Keratinocyte (primary cell): ENCODE measurements around the gene C11orf87. TPM values are rescaled to one million over a fixed set of nuclear protein-coding genes. Genes with fewer than 3 reads are reported as not detected.

ENCODE experiments used
- DNase-seq: peaks from one replicate; pipeline ENCODE4 v3.0.0-alpha.2; 2011; ENCODE audit warnings: low read depth, missing footprints, low spot score
- FAIRE-seq: peaks from 2 replicates; lab custom pipeline; 2011; peaks lifted over from hg19 to GRCh38; lab: Jason Lieb, UNC
- H2AFZ ChIP-seq: 2 replicates; pipeline ENCODE4 v1.6.0; 2012; ENCODE audit warnings: low read length, control low read depth, inconsistent platforms; ENCODE audit not compliant: control insufficient read depth
- H3K27ac ChIP-seq: 2 replicates; pipeline ENCODE4 v1.5.1; 2011; ENCODE audit warnings: low read length; ENCODE audit not compliant: control insufficient read depth, insufficient read depth
- H3K27me3 ChIP-seq: 3 replicates; pipeline ENCODE4 v1.6.0; 2011; ENCODE audit warnings: low read length; ENCODE audit not compliant: control insufficient read depth, insufficient read depth; ENCODE audit errors: extremely low read depth
- H3K36me3 ChIP-seq, 2 experiments: 2 replicates in 1 of 2; 3 replicates in 1 of 2; pipeline ENCODE4 v1.5.1; 2011; ENCODE audit warnings: low read length in 2 of 2, mild to moderate bottlenecking in 1 of 2; ENCODE audit not compliant: control insufficient read depth in 2 of 2, insufficient read depth in 2 of 2; ENCODE audit errors: extremely low read depth in 1 of 2
- H3K4me1 ChIP-seq: 3 replicates; pipeline ENCODE4 v1.5.1; 2011; ENCODE audit warnings: low read length; ENCODE audit not compliant: control insufficient read depth, insufficient read depth; ENCODE audit errors: extremely low read depth
- H3K4me2 ChIP-seq: 3 replicates; pipeline ENCODE4 v1.6.0; 2011; ENCODE audit warnings: low read depth, low read length; ENCODE audit not compliant: control insufficient read depth, insufficient read depth; ENCODE audit errors: extremely low read depth
- H3K4me3 ChIP-seq, 3 experiments: fragments of 200-600 bp in 1 of 3; sonication (generic) in 1 of 3; 2 replicates in 2 of 3; 3 replicates in 1 of 3; pipeline ENCODE4 v1.5.1; 2011 to 2016; ENCODE audit warnings: low read length in 3 of 3, mild to moderate bottlenecking in 3 of 3, control low read depth in 2 of 3, inconsistent platforms in 1 of 3, low read depth in 1 of 3, mixed read lengths in 1 of 3, mixed run types in 1 of 3, moderate library complexity in 1 of 3; ENCODE audit not compliant: control insufficient read depth in 2 of 3, insufficient read depth in 2 of 3; ENCODE audit errors: extremely low read depth in 1 of 3
- H3K79me2 ChIP-seq: 2 replicates; pipeline ENCODE4 v1.6.0; 2012; ENCODE audit warnings: low read length; ENCODE audit not compliant: control insufficient read depth, insufficient read depth
- H3K9ac ChIP-seq: 3 replicates; pipeline ENCODE4 v1.6.0; 2011; ENCODE audit warnings: low read length; ENCODE audit not compliant: control insufficient read depth, insufficient read depth; ENCODE audit errors: extremely low read depth
- H3K9me1 ChIP-seq: 3 replicates; pipeline ENCODE4 v1.6.0; 2011; ENCODE audit warnings: low read length; ENCODE audit not compliant: control insufficient read depth, insufficient read depth; ENCODE audit errors: extremely low read depth
- H3K9me3 ChIP-seq: 2 replicates; pipeline ENCODE4 v1.5.1; 2012; ENCODE audit warnings: low read depth, low read length; ENCODE audit not compliant: control insufficient read depth
- H4K20me1 ChIP-seq: 3 replicates; pipeline ENCODE4 v1.6.0; 2011; ENCODE audit warnings: low read length; ENCODE audit not compliant: control insufficient read depth, insufficient read depth; ENCODE audit errors: extremely low read depth
- CTCF ChIP-seq, 3 experiments: IDR thresholded peaks in 1 of 3; conservative IDR thresholded peaks in 1 of 3; optimal IDR thresholded peaks in 1 of 3; 2 replicates in 2 of 3; 3 replicates in 1 of 3; pipeline versions ENCODE3 to v1.5.1; 2011; ENCODE audit warnings: low read length in 3 of 3, mild to moderate bottlenecking in 3 of 3, moderate library complexity in 2 of 3, control low read depth in 1 of 3, inconsistent platforms in 1 of 3; ENCODE audit not compliant: insufficient read depth in 2 of 3; ENCODE audit errors: extremely low read depth in 1 of 3
- EZH2 ChIP-seq: IDR thresholded peaks from one replicate; pipeline ENCODE4 v1.6.1; 2012; ENCODE audit warnings: inconsistent platforms, mild to moderate bottlenecking, low read length, moderate library complexity
- dilution Hi-C: fragments of 300-500 bp; cut with MboI; formaldehyde crosslinking; loops from one replicate; pipeline ENCODE4 v1.7.0; 2020; ENCODE audit warnings: low sequenced_read_pairs; ENCODE audit not compliant: extremely low pct_ligation_motif_present
- polyA plus RNA-seq, 5 experiments: library from polyadenylated mRNA; depleted of rRNA in 3 of 5; stranded (reverse) in 3 of 5; stranded (forward) in 1 of 5; unstranded in 1 of 5; fragments of >200 nt; gene quantifications; 1 replicate in 1 of 5; 2 replicates in 3 of 5; 3 replicates in 1 of 5; pipeline versions ENCODE4 v1.2.1 to v1.2.3, GENCODE V29; 2011 to 2012; ENCODE audit warnings: missing spikeins in 2 of 5, low read depth in 1 of 5, low replicate concordance in 1 of 5

C11orf87 gene
- polyA plus RNA-seq, 1 donor (not counting 4 experiments of a cell fraction or from before 2014, with no cell fraction given): 0.24 TPM

DNA sequence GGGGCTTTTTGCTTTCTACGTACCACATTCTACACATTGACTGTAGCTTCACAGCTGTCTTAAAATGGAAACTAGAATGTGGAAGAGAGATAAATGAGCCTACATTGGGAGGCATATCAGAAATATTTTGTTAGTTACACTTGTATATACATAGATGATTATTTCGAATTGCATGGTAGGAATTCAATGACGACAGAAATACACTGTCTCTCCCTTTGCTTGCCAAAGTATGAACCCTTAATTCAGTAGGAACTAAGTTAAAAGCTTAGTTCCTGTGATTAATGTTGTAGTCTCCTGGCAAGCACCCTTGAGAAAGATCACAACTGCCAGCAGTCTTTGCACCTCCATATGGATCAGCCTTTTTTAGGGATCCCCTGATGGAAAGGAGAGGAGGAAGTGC lies 10.1 kb downstream of the C11orf87 start:
- TF ChIP-seq EZH2 (no peak), CTCF (optimal IDR thresholded peaks at IDR 0.05 in 1 of 3, IDR thresholded peaks at IDR 0.05 in 1 of 3, conservative IDR thresholded peaks at IDR 0.05 in 1 of 3; ENCODE audit: extremely low read depth in 1 of 3, insufficient read depth in 2 of 3, low read length in 3 of 3) (no peak)
- H3K9me1 ChIP-seq: no peaks in the 10 kb centered on the region
- FAIRE-seq (no peak), DNase-seq (no peak)
- dilution Hi-C loops: no loop called here
- no peaks in the 10 kb centered on the region for H3K4me1 ChIP-seq
- no peaks in the 10 kb centered on the region for H4K20me1 ChIP-seq
- no peaks in the 10 kb centered on the region for H3K36me3 ChIP-seq
- H3K4me2 ChIP-seq: no peak overlapping the region
- H3K27ac ChIP-seq: no peak overlapping the region
- no peak overlapping the region for H3K9ac ChIP-seq
- H3K4me3 ChIP-seq: no peak overlapping the region
- no peaks in the 10 kb centered on the region for H3K27me3 ChIP-seq
- H3K79me2 ChIP-seq: no peaks in the 10 kb centered on the region
- H2AFZ ChIP-seq: no peak overlapping the region
- no peaks in the 10 kb centered on the region for H3K9me3 ChIP-seq

DNA sequence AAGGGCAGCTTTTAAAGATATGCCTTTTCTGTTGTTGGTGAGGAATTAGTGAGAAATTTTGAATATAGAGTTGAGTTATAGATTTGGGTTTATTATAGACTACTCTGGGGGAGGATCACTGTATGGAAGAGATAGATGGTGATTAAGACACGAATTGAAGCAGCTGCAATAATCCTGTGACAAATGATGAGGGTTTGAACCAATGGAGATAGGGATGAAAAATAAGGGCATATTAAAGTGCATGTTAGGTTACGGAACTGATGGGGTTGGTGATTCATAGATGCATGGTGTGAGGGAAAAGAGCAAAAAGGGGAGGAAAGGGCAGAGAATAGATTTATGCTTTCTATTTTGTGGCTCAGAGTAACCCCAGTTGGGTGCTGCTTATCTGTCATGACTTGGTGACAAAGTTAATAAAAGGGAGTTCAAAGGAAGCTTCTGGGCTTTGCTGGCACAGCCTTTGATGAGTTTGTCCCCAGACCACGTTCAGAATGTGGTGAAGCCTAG lies 11.8 kb downstream of the C11orf87 start:
- H3K4me3 ChIP-seq: no peak overlapping the region
- H2AFZ ChIP-seq: no peak overlapping the region
- H3K4me2 ChIP-seq: no peak overlapping the region
- no peaks in the 10 kb centered on the region for H3K4me1 ChIP-seq
- H3K9ac ChIP-seq: no peak overlapping the region
- no peaks in the 10 kb centered on the region for H3K36me3 ChIP-seq
- no peaks in the 10 kb centered on the region for H3K9me3 ChIP-seq
- TF ChIP-seq EZH2 (no peak), CTCF (optimal IDR thresholded peaks at IDR 0.05 in 1 of 3, IDR thresholded peaks at IDR 0.05 in 1 of 3, conservative IDR thresholded peaks at IDR 0.05 in 1 of 3; ENCODE audit: extremely low read depth in 1 of 3, insufficient read depth in 2 of 3, low read length in 3 of 3) (no peak)
- H3K27ac ChIP-seq: no peak overlapping the region
- H3K27me3 ChIP-seq: no peaks in the 10 kb centered on the region
- no peaks in the 10 kb centered on the region for H3K9me1 ChIP-seq
- dilution Hi-C loops: no loop called here
- no peak for FAIRE-seq
- H4K20me1 ChIP-seq: no peaks in the 10 kb centered on the region
- H3K79me2 ChIP-seq: no peaks in the 10 kb centered on the region
- DNase-seq: no peak
